Tongue (tissue), 2 donors: Measurements from ENCODE around the gene DUSP1. TPM values are rescaled to one million over a fixed set of nuclear protein-coding genes. Genes with fewer than 3 reads are reported as not detected.
"Not testable (repeated sequence)": the region's sequence is repeated elsewhere in the genome, so short reads cannot be mapped to it uniquely, and the experiment has no call there.

ENCODE experiments used
- DNase-seq: peaks from one replicate; pipeline ENCODE4 v3.0.0-alpha.2; 2015
- total RNA-seq: library from RNA; depleted of rRNA; stranded (reverse); fragments of >200 nt; gene quantifications from one replicate; pipeline ENCODE4 v1.2.3, GENCODE V29; 2014

The DUSP1 gene
- 301 TPM for total RNA-seq

- DNase-seq: peak; percentile 99
Measured at GRCh38 chr5:172770675-172771438, at the start of gene DUSP1. DUSP1 (minus strand) TSS chr5:172771195; CDS start chr5:172770952, 243 bp downstream.

GRCh38 chr5:172820046-172820767 is 49.2 kb upstream of the DUSP1 start:
- DNase-seq: no peak

GRCh38 chr5:172819569-172819968 is 48.6 kb upstream of the DUSP1 start:
- DNase-seq: no peak

GRCh38 chr5:172818081-172818480 is 47.1 kb upstream of the DUSP1 start:
- DNase-seq: no peak

- DNase-seq: no peak
Measured at GRCh38 chr5:172817664-172818063, 46.7 kb upstream of the DUSP1 start.

- peak; percentile 49 for DNase-seq
Measured at GRCh38 chr5:172816925-172817562, 46.0 kb upstream of the DUSP1 start.

- DNase-seq: no peak
Measured at GRCh38 chr5:172815631-172816030, 44.6 kb upstream of the DUSP1 start.

GRCh38 chr5:172810996-172811395 is 40.0 kb upstream of the DUSP1 start:
- not testable (repeated sequence) for DNase-seq

GRCh38 chr5:172809774-172810173 is 38.8 kb upstream of the DUSP1 start:
- no peak for DNase-seq

- no peak for DNase-seq
Measured at GRCh38 chr5:172807766-172808311, 36.8 kb upstream of the DUSP1 start.

GRCh38 chr5:172806897-172807672 is 36.1 kb upstream of the DUSP1 start:
- DNase-seq: peak; percentile 73

GRCh38 chr5:172805736-172806255 is 34.8 kb upstream of the DUSP1 start:
- no peak for DNase-seq

- no peak for DNase-seq
Measured at GRCh38 chr5:172805018-172805683, 34.2 kb upstream of the DUSP1 start.

GRCh38 chr5:172802567-172803176 is 31.7 kb upstream of the DUSP1 start:
- no peak for DNase-seq

- no peak for DNase-seq
Measured at GRCh38 chr5:172802112-172802511, 31.1 kb upstream of the DUSP1 start.

- DNase-seq: no peak
Measured at GRCh38 chr5:172801179-172801671, 30.2 kb upstream of the DUSP1 start.

GRCh38 chr5:172800088-172800551 is 29.1 kb upstream of the DUSP1 start:
- DNase-seq: no peak

- DNase-seq: no peak
Measured at GRCh38 chr5:172799416-172799815, 28.4 kb upstream of the DUSP1 start.

GRCh38 chr5:172798422-172799215 is 27.6 kb upstream of the DUSP1 start:
- no peak for DNase-seq

- no peak for DNase-seq
Measured at GRCh38 chr5:172797771-172798191, 26.8 kb upstream of the DUSP1 start.
